ENCODE data around the gene STXBP4.

The STXBP4 gene

DNA sequence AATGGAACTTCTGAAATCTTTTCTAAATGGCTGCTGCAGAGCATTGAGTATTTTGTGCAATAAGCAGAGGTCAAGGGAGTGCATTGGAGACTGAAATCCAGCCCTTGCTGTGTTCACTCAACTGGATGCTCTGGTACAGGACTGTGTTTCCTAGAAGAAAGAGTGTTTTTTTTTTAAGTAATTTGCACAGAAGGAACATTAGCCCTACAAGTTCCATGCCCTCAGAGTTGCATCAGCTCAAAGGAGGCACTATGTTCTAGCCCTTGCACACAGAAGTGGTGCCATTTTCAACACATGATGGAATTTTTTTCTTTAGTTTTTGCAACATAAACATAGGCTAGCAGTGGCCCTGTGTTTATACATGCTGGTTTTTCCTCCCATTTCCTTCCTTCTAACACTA is 152.1 kb downstream of the STXBP4 start:
- no peak for DNase-seq (ENCODE audit: low read depth, low spot score)

DNA sequence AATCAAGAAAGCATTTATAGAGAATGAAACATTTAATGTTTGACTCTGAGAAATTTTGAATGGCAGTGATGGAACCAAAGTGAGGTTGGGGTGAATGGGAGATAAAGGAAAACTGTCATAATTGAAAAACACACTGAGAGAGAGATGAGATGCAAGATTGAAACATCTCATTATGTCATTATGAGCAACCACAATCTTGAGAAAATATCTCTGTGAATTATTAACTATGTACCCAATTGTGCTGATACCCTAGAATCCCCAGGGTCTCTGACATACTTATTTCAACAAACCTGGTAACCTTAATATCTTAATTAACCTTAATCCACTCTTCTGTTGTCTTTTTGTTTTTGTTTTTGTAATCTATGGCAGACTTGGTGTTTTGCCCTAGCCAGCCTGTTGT is 152.7 kb downstream of the STXBP4 start:
- no peak for DNase-seq (ENCODE audit: low read depth, low spot score)

DNA sequence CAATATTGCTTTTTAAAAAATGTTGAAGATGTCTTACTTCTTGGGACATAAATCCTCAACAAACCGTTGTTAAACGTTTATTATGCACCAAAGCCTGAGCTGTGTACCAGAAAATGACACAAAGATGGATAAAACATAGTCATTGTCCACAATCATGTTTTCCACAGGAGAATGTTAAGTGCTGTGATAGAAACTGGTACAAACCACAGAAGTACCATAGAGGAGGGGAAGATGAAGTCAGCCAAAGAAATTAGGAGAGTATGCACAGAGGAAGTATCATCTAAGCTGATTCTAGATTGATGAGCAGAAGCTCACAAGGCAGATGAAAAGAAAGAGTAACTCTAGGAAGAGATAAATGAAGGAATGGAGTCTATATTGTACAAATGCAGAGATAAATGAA is 153.5 kb downstream of the STXBP4 start:
- no peak for DNase-seq (ENCODE audit: low read depth, low spot score)

DNA sequence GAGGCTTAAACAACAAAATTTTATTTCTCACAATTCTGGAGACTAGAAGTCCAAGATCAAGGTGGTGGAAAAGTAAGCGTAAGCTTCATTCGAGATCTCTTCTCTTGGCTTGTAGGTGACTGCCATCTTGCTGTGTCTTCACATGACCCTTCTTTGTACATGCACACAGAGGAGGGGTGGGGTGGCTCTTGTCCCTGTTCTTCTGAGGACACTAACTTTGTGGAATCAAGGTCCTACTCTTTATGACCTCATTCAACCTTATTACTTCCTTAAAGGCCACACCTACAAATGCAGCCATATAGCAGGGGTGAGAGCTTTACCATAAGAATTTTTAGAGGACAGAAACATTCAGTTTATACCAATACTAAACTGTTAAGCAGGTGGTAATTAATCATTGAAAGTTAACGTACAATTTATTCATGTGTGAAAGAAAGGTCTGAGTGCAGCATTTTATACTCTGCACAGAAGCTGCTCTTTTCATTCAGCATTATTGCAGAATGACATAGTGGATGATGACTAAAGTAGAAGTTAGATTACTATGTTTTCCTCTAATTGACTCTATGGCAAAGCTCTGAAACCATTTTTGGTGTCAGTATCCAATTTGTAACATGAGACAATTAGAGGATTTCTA is 156.3 kb downstream of the STXBP4 start:
- no peak for DNase-seq (ENCODE audit: low read depth, low spot score)

DNA sequence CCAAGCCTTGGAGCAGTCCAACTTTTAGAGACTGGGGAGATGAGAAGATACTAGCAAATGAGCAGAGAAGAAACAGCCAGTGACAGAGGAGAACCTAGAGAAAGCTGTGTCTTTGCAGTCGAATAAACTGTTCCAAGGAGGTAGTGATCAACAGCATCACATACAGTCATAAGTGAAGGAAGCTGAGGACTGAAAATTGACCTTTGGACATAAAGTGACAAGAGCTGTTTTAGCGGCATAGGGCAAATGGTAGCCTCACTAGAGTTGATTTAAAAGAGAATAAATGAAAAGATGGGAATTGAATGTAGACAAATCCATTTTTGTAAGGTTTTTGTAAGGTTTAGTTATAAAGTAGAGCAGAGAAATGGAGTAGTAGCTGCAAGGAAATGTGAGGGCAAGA is 165.0 kb downstream of the STXBP4 start:
- DNase-seq (ENCODE audit: low read depth, low spot score) = no peak

DNA sequence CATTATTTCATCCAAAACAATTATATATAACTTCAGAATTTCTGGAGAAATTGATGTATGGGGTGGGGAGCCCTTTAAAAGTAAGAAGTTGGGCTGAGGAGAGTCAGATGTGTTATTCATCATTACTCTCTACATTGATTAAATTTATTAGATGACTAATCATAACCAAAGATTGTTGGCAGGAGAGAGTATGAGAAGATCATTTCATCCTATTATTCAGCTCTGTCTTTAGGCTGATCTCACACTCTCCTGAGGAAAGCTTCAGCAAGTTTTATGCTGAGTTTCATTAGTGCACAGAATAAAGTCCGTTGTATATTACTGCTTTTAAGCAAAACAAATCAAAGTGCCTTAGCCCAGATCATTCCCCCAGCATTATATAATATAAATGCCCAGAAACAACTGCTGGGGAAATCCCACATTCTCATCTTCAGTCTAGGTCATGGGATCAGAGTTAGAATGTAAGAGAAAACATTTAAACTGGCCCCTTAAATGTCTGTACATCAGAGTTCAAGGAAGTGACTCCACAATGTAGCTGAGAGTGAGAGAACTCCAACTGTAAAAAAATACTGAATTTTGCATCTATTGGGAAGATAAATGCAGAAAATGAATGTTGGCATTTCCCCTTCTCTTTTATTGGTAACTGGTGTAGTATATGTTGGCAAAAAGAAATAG is 166.1 kb downstream of the STXBP4 start:
- no peak for DNase-seq (ENCODE audit: low read depth, low spot score)

DNA sequence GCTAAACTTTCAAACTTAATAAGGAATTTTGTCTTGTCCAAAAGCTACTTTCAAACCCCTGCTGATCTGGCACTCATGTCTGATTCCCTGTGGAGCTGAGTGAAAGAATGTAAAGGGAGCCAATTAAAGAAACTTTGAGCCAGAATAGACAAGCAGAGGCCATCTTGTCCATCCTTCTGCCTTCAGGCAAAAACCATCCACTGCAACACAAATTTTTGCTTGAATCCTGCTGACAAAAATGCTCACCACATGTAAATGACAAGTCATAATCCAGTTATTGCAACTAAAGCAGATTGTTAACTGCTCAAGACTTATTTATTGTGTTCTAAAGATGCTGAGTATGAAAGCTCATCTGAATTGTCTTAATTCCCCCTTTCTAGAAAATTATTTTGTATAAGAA is 172.2 kb downstream of the STXBP4 start:
- no peak for DNase-seq (ENCODE audit: low read depth, low spot score)

DNA sequence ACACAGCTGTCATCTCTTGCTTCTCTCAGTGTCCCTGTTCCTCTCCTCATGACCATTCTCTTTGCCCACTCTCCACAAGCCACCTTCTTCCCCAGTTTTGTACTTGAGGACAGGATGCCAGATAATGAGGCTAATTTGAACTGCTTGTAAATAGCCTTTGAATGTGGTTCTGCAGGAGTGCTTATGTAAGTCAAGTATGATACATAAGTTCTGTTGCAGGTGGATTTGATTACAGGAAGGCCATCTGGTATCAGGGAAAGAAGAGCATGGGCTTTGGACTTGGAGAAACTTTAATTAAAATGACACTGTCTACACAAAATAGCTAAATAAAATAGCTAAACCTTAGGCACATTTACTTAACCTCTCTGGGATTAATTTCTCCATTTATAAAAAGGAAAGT is 176.0 kb downstream of the STXBP4 start:
- DNase-seq (ENCODE audit: low read depth, low spot score) = no peak

DNA sequence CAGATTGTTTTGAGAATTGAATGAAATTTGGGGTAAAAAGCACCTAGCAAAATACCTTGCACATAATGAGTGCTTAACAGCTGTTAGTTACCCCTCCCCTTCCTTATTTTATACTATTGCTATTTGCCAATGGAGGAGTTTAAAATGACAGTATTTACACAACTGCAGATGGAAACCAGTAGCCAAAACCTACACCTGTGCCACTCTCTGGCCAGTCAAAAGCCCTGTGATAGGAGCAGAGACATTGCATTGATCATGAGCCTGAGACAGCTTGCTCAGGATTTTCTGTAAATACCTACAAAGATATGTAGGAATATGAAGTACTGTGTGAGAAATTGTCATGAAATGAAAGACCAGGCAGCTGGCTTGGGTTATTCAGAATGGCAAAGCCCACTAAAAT is 180.9 kb downstream of the STXBP4 start:
- DNase-seq (ENCODE audit: low read depth, low spot score) = no peak

DNA sequence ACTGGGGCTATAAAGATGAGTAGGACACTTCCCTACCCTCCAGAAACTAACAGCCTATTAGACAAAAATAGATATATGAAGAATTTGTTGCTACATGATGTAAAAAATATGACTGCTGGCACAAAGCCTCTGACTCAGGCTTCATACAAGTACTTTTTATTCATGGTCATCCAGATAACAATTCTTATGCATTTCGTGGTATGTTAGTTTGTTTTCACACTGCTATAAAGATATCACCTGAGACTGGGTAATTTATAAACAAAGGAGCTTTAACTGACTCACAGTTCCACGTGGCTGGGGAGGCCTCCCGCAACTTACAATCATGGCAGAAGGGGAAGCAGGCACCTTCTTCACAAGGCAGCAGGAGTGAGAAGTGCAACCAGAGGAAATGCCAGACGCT is 183.7 kb downstream of the STXBP4 start:
- no peak for DNase-seq (ENCODE audit: low read depth, low spot score)

DNA sequence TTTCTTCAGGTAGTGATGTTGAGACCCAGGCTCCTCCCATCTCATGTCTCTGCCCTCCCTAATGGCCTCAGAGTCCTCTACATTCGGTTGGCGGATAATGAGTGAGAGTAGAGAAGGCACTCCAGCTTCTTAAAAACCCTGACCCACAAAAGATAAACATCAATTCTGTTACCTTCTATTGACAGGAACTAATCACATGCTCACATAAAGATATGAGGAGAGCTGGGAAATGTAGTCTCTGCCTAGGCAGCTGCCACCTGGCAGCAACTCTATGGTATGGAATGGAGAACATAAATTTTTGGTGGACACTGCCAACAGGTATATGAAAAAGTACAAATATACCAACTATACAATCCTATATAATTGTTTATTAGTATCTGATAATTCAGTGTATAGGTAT is 185.5 kb downstream of the STXBP4 start:
- DNase-seq (ENCODE audit: low read depth, low spot score) = no peak

DNA sequence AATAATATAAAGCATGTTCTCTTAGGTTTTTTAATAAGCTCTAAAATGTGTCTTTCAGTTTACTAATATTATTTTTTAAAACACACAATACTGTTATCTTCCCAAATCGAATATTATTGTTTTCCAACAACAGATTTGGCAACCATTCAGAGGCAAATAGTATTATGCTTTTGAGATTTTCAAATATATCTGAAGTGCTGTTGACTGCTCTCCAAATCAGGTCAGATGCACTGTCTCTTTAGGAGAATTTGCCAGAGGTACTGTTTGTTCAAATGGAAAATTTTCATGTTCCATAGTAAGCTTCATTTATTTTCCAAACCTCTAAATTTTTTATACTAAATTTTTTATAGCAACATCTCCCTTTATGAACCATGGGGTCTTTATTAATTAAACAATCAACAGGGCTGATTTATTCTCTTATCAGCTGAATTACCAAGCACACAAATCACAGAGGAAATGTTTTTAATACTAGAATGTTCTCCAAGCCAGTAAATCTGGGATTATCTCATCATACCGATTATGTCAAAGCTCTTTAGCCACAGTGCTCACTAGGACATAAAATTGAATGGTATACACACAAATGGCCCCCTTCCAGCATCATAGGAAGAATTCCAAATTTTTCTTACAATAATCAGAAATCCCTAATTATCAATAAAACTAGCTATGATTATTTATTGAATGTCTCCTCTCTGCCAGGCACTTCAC is 187.4 kb downstream of the STXBP4 start:
- DNase-seq (ENCODE audit: low read depth, low spot score) = no peak

DNA sequence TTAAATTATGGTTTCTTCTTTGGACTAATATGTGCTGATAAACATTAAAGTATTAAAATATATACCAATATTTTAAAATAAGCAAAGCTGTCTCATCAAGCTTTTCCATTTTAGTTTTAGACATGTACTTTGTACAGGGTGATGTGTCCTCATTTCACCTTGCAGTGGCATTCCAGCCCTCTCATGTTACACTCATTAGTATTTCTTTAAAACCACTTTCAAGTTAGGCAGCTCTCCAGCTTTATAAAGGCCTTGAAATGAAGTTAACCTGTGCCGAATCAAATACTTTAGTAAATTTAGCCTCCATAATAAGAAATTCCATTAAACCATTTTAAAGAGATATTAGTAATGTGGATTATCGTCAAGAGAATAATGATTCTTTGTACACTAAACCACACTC is 188.6 kb downstream of the STXBP4 start:
- no peak for DNase-seq (ENCODE audit: low read depth, low spot score)

DNA sequence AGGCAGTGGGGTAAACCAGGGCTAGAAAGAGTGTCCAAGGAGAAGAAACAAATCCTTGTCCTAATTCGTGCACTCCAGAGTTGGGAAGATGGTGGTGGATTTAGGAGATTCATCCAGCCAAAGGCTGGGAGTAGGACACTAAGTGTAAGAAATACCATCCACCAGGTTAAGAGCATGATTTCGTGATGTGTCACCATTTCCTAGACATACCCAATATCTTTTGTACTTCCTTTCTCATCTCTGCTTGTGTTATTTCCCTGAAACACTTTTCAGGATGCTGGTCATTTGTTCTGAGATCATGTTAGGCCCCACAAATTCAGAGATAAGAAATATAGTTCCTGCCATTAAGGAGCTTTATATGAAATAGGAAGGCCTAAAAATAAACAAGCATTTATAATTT is 189.9 kb downstream of the STXBP4 start:
- DNase-seq (ENCODE audit: low read depth, low spot score) = no peak

DNA sequence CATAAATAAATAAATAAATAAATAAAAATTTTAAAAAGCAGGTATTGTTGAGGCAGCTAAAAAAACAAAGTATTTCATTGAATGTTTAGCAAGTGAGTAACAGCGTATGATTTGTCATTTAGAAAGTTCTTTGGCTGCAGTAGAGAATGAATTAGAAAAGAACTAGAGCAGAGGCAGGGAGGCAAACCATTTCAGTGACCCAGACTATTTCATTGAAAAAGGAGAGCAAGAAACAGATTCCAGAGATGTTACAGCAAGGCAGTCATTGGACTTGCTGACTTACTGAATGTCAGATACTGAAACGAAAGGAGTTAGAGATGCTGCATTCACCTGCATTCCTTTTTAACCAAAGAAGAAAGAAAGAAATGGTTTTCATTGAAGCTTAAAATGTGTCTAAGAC is 190.7 kb downstream of the STXBP4 start:
- no peak for DNase-seq (ENCODE audit: low read depth, low spot score)

DNA sequence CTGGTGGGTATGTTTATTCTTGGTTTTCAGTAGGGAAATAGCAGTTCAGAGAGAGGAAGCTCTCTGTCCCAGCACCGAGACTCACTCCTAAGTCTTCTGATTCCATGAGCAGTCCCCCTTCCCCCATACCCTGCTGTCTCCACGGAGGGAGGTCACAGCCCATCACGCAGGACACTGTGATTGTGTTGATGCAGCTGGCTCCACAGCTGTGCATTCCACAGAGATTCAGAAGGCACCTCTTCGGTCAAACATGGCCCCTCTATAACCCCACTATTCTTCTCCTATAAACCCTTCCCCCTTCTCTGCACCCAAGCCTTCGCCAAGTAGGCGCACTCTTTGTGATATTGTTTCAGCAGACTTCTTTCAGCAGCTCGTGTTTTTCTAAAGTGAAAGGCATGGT is 191.9 kb downstream of the STXBP4 start:
- DNase-seq (ENCODE audit: low read depth, low spot score) = no peak

DNA sequence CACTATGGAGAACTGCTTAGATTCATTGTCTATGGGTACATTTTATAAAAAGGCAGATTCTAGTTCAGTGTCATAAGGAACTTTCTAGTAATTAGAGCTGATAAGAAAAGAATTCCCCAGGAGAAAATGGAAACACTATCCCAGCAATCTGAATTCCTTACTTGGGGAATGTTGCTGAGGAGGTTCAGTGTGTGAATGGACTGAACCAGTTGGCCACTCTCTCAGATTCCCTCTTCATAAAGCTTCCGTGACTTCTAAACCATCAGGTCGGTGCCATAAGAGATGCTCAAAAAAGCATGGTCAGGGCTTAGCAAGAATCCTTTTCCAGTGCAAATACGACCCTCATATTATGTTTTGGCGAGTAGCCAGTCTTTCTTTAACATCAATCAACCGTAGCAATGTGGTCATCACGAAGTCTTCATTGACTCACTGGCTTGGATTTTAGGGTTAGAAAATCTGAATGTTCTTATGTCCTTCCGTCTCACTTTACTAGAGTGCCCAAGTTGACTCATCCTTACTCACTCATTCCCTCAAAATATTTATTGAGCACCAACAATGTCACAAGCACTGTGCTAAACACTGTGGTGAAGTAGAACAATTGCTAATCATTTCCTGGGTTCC is 193.5 kb downstream of the STXBP4 start:
- DNase-seq (ENCODE audit: low read depth, low spot score) = no peak

DNA sequence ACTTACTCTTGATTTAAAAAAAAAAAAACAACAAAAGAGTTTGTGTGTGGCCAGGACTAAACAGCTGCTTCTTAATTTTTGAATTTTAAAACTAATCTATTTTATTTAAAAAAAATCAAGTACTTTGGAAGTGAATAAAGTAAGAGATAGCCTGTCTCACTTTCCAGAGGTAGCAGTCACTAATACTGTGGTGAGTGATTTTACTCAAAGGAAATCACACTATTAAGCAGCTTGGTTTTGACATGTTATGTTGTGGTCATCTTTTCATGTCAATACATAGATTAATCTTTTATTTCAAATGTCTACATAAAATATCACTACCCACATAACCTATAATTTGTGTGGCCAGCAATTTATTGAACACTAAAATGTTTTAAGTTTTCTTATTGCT is 194.0 kb downstream of the STXBP4 start:
- DNase-seq (ENCODE audit: low read depth, low spot score) = no peak

DNA sequence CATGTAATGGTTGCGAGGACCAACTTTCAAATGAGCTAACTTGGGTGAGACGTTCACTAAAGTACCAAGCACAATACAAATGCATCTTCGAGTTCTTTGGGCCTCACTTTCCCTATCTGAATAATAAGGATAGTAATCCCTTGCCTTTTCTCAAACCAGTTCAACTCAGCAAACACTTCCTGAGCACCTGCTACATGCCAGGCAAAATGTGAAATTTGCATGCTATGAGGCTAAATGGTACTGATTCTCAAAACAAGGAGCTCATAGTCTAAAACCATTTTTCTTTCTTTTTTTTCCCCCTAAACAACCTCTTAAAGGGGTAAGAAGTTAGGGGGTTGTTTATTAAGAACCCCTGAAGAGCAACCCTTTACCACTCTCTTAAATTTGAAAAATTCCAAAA is 194.8 kb downstream of the STXBP4 start:
- DNase-seq (ENCODE audit: low read depth, low spot score) = no peak

DNA sequence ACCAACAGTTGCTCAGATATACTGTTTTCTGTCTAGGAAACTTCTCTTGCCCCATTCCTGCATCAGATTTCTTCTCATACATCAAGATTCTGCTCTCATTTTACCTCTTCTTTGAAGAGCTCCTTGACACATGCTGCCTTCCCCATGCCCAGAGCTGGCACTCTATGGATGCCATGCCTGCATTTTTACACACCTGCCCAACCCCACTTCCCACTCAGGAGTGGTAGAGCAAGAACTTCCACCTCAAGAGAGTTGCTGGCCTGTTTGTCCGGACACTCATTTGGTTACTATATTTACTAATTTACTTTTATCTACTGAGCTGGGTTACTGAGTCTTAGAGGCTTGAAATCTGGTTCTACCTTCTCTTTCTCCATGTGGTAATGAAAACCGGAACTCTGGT is 197.9 kb downstream of the STXBP4 start:
- no peak for DNase-seq (ENCODE audit: low read depth, low spot score)

DNA sequence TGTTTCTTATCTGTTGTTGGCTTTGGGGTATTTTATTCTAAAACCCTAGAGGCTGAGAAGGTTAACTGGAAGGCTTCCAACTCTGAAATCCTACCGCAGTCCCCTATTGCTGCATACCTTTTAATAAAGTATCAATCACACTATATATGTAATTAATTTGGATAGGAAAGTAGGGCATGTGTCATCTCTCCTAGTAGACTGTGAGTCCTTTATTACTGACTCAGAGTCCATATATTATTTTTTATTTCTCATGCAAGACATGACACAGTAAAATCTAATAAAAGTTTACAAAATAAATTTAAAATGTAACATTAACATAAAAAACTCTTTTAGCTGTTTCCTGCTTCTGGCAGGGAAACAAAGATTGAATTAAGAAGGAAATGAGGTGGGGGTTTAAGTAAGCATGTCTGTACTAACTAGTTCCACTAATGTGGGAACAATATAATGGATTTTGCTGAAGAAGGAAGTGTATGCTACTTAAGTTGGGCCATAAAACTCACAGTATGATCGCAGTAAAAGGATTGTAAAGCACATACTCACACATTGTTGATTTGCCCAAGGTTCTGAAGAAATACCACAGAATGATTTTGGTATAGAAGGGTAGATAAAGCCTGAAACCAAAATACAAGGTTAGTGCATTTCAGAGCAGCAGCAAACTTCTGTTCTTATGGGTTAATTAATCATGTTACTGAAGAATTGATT is 198.6 kb downstream of the STXBP4 start:
- DNase-seq (ENCODE audit: low read depth, low spot score) = no peak

Data from activated naive CD8-positive, alpha-beta T cell treated with anti-CD3 and anti-CD28 coated beads, Interleukin-2, amount 50 U/mL, for 16 hours (primary cell).